SHP77 (cell line): ENCODE data around the gene FOXI1.

Experiments used
- DNase-seq, 2 experiments: peaks; one replicate each; lab custom pipeline; 2025; lab: John Stamatoyannopoulos, UW

The FOXI1 gene

GRCh38 chr5:170105642-170106611, at the start of gene FOXI1:
TSS of gene FOXI1 (plus strand) at chr5:170105897. CDS start at chr5:170105958, 61 bp downstream.
- DNase-seq: no peak

- no peak for DNase-seq
These were observed 49.0 kb upstream of the FOXI1 start for GRCh38 chr5:170056561-170057267.

- DNase-seq: no peak
These were observed 48.4 kb upstream of the FOXI1 start for GRCh38 chr5:170057311-170057710.

- DNase-seq: no peak
These were observed 46.5 kb upstream of the FOXI1 start for GRCh38 chr5:170059221-170059620.

GRCh38 chr5:170067152-170067551, 38.5 kb upstream of the FOXI1 start:
- no peak for DNase-seq

- no peak for DNase-seq
These were observed 38.0 kb upstream of the FOXI1 start for GRCh38 chr5:170067574-170068170.

- DNase-seq: no peak
These were observed 36.2 kb upstream of the FOXI1 start for GRCh38 chr5:170069512-170069911.

- DNase-seq: peak; percentile 5 to 22
These were observed 34.9 kb upstream of the FOXI1 start for GRCh38 chr5:170070556-170071412.

- no peak for DNase-seq
These were observed 33.9 kb upstream of the FOXI1 start for GRCh38 chr5:170071748-170072147.

GRCh38 chr5:170075696-170076095, 30.0 kb upstream of the FOXI1 start:
- DNase-seq: no peak

- no peak for DNase-seq
These were observed 29.5 kb upstream of the FOXI1 start for GRCh38 chr5:170076211-170076610.

GRCh38 chr5:170076739-170077138, 29.0 kb upstream of the FOXI1 start:
- DNase-seq: no peak

- no peak for DNase-seq
These were observed 28.2 kb upstream of the FOXI1 start for GRCh38 chr5:170077526-170077925.

- DNase-seq: no peak
These were observed 27.2 kb upstream of the FOXI1 start for GRCh38 chr5:170078458-170078857.

- no peak for DNase-seq
These were observed 26.8 kb upstream of the FOXI1 start for GRCh38 chr5:170078931-170079330.

- DNase-seq: no peak
These were observed 25.5 kb upstream of the FOXI1 start for GRCh38 chr5:170080217-170080616.

- DNase-seq: no peak
These were observed 24.8 kb upstream of the FOXI1 start for GRCh38 chr5:170080786-170081445.

- DNase-seq: no peak
These were observed 24.1 kb upstream of the FOXI1 start for GRCh38 chr5:170081616-170082015.

GRCh38 chr5:170082701-170083100, 23.0 kb upstream of the FOXI1 start:
- no peak for DNase-seq

- DNase-seq: no peak
These were observed 18.4 kb upstream of the FOXI1 start for GRCh38 chr5:170087168-170087817.
